K562 (cell line): ENCODE results near the gene HSPA4. TPM values are rescaled to one million over a fixed set of nuclear protein-coding genes. Genes with fewer than 3 reads are reported as not detected.

Experiments used
- ARHGAP35 ChIP-seq: fragments of 450-650 bp; IDR thresholded peaks from 2 replicates; pipeline ENCODE4 v1.6.1; 2018; ENCODE audit not compliant: partially characterized antibody
- CTBP1 ChIP-seq: fragments of 450-650 bp; IDR thresholded peaks from 2 replicates; pipeline ENCODE4 v1.6.1; 2016; ENCODE audit warnings: borderline replicate concordance
- DMBX1 ChIP-seq: fragments of 250-450 bp; sonication (Bioruptor Pico); IDR thresholded peaks from 2 replicates; pipeline ENCODE4 v1.8.0; 2022; ENCODE audit warnings: inconsistent platforms, mild to moderate bottlenecking, moderate library complexity, borderline replicate concordance
- EP400 ChIP-seq: fragments of 450-650 bp; IDR thresholded peaks from 2 replicates; pipeline ENCODE4 v1.6.1; 2017; ENCODE audit warnings: antibody characterized with exemption, mild to moderate bottlenecking, moderate library complexity
- ESRRA ChIP-seq: fragments of 450-650 bp; IDR thresholded peaks from 2 replicates; pipeline ENCODE4 v1.6.1; 2014; ENCODE audit warnings: low read depth, mild to moderate bottlenecking, moderate library complexity, borderline replicate concordance
- FOS ChIP-seq: IDR thresholded peaks from 3 replicates; pipeline ENCODE4 v1.6.1; 2011; ENCODE audit not compliant: insufficient read length; ENCODE audit errors: extremely low read depth
- GATAD2A ChIP-seq: fragments of 450-650 bp; IDR thresholded peaks from 2 replicates; pipeline ENCODE4 v1.6.1; 2017
- JUNB ChIP-seq: fragments of 450-650 bp; formaldehyde crosslinking; conservative IDR thresholded peaks from 2 replicates; pipeline ENCODE4 v1.4.0; 2020; ENCODE audit warnings: mild to moderate bottlenecking
- KAT8 ChIP-seq: fragments of 450-650 bp; IDR thresholded peaks from 2 replicates; pipeline ENCODE4 v1.6.1; 2016; ENCODE audit warnings: low read depth, mild to moderate bottlenecking
- KDM1A ChIP-seq, 2 experiments: fragments of 450-650 bp; IDR thresholded peaks; 2 replicates each; pipeline ENCODE4 v1.6.1; 2016; ENCODE audit warnings: mild to moderate bottlenecking in 2 of 2
- MAFG ChIP-seq: fragments of 450-650 bp; conservative IDR thresholded peaks from 2 replicates; pipeline ENCODE4 v1.6.1; 2016; ENCODE audit warnings: missing genetic modification characterization, missing compliant biosample characterization
- NFATC3 ChIP-seq: fragments of 450-650 bp; IDR thresholded peaks from 2 replicates; pipeline ENCODE4 v1.6.1; 2017; ENCODE audit warnings: mild to moderate bottlenecking
- NR3C1 ChIP-seq: sonication (generic); formaldehyde crosslinking; IDR thresholded peaks from 2 replicates; pipeline ENCODE4 v1.8.1; 2022; ENCODE audit warnings: missing genetic modification reagents
- TRIM28 ChIP-seq: fragments of 450-650 bp; IDR thresholded peaks from 2 replicates; pipeline ENCODE4 v1.6.1; 2017
- ZFX ChIP-seq: sonication (generic); formaldehyde crosslinking; IDR thresholded peaks from 2 replicates; pipeline ENCODE4 v1.8.0; 2022; ENCODE audit warnings: mild to moderate bottlenecking, missing genetic modification reagents, moderate library complexity
- ZKSCAN3 ChIP-seq: fragments of 250-450 bp; sonication (Bioruptor Pico); IDR thresholded peaks from 2 replicates; pipeline ENCODE4 v1.4.0; 2020
- ZNF586 ChIP-seq: fragments of 450-650 bp; formaldehyde crosslinking; conservative IDR thresholded peaks from 2 replicates; pipeline ENCODE4 v1.4.0; 2020; ENCODE audit warnings: mild to moderate bottlenecking, moderate library complexity
- polyA plus RNA-seq, 8 experiments: library from polyadenylated mRNA; depleted of rRNA in 4 of 8; stranded (reverse) in 5 of 8; unstranded in 3 of 8; fragments of >200 nt; fragmentation: Nextera tagmentation in 2 of 8; fragmentation: Illumina TruSeq in 1 of 8; extraction: Ambion mirVana in 2 of 8; extraction: Trizol in 1 of 8; gene quantifications; 2 replicates each; pipeline versions ENCODE4 v1.2.1 to v1.2.3, GENCODE V29; 2011 to 2014; ENCODE audit warnings: inconsistent platforms in 1 of 8, missing spikeins in 1 of 8
- total RNA-seq, 7 experiments: library from RNA; depleted of rRNA in 6 of 7; stranded (reverse); fragments of >200 nt in 6 of 7; fragmentation: Illumina TruSeq in 2 of 7; extraction: Trizol in 2 of 7; gene quantifications; 2 replicates each; pipeline versions ENCODE4 v1.2.1 to v1.2.3, GENCODE V29; 2011 to 2021; ENCODE audit warnings: low replicate concordance in 1 of 7
- TF ChIP-seq, protein P1 (sequence below): fragments of 450-650 bp; formaldehyde crosslinking; IDR thresholded peaks from 2 replicates; pipeline ENCODE4 v1.4.0; 2020; ENCODE audit warnings: mild to moderate bottlenecking
- TF ChIP-seq, protein P2 (sequence below): fragments of 250-450 bp; sonication (Bioruptor Pico); IDR thresholded peaks from 2 replicates; pipeline ENCODE4 v1.5.0; 2021
- TF ChIP-seq, protein P3 (sequence below): sonication (generic); formaldehyde crosslinking; IDR thresholded peaks from 2 replicates; pipeline ENCODE4 v1.8.0; 2022; ENCODE audit warnings: mild to moderate bottlenecking, missing genetic modification reagents
- TF ChIP-seq, protein P4 (sequence below): fragments of 250-450 bp; sonication (Bioruptor Pico); IDR thresholded peaks from 2 replicates; pipeline ENCODE4 v1.8.0; 2021; ENCODE audit warnings: moderate library complexity, mild to moderate bottlenecking, inconsistent platforms

HSPA4 gene
- total and polyA plus RNA-seq, 9 of the 15 experiments (the other 6 are each of a cell fraction or from before 2014, with no cell fraction given), result 90.3 to 286 (median 148) TPM

DNA sequence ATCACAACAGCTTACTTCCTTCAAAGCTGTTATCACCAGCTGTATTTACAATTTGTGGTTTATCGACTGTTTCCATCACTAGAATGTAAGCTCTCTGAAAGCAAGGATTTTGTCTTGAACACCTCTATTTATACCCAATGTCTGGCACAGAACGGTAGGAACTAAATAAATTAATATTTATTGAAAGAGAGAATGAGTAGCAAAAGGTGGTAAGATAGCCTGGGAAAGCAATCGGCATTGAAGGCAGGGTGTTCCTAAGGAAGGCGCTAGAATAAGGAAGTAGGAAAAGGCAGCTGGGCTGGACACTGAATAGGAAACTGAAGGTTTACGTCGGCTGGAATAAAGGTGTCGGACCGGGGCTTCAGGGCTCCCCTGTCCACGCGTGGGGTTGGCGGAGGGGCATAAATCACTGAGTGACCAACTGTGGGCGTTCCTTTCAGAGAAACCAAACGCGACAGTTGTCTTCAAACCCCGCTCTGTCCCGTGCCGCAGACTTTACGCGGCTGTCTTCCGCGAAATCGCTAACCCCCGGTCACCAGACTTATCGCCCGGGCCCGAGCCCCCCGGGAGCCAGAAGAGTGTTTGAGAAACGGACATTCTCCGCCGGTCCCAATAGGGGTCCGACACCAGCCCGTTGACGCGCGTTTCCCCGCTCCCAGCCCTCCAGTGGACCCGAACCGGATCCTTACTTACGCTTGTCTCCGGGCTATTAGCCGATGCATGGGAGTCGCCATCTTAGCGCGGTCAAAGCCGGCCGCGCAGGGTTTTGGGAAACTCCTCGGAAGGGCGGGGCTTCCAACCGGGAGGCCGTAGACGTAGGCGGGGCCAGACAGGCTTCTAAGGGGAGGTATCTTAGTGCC, 25.8 kb upstream of the HSPA4 start, which contains the start of gene ZCCHC10 (continued):
- TF ChIP-seq CTBP1 (peak; percentile 56; the same call in 1 of the 2 replicates), ESRRA (peak; percentile 46; the same call in 1 of the 2 replicates), MAFG (no peak), NR3C1 (CRISPR knock-in tag) (no peak), DMBX1 (peak; percentile 43), JUNB (no peak), KDM1A (IDR thresholded peaks at IDR 0.05) (0 out of 4 replicates have a peak, but pooled peaks of 1 of the 2 experiments have one; percentile 15), ZKSCAN3 (CRISPR knock-in tag) (no peak), TRIM28 (peak; percentile 74), GATAD2A (no peak), ARHGAP35 (no peak), ZFX (CRISPR knock-in tag) (peak; percentile 91), NFATC3 (no peak), KAT8 (peak; percentile 71), FOS (no peak), ZNF586 (CRISPR knock-in tag) (no peak), EP400 (peak; percentile 83)
- TF ChIP-seq, protein P1, sequence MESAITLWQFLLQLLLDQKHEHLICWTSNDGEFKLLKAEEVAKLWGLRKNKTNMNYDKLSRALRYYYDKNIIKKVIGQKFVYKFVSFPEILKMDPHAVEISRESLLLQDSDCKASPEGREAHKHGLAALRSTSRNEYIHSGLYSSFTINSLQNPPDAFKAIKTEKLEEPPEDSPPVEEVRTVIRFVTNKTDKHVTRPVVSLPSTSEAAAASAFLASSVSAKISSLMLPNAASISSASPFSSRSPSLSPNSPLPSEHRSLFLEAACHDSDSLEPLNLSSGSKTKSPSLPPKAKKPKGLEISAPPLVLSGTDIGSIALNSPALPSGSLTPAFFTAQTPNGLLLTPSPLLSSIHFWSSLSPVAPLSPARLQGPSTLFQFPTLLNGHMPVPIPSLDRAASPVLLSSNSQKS (CRISPR knock-in tag), result no peak
- TF ChIP-seq, protein P2, sequence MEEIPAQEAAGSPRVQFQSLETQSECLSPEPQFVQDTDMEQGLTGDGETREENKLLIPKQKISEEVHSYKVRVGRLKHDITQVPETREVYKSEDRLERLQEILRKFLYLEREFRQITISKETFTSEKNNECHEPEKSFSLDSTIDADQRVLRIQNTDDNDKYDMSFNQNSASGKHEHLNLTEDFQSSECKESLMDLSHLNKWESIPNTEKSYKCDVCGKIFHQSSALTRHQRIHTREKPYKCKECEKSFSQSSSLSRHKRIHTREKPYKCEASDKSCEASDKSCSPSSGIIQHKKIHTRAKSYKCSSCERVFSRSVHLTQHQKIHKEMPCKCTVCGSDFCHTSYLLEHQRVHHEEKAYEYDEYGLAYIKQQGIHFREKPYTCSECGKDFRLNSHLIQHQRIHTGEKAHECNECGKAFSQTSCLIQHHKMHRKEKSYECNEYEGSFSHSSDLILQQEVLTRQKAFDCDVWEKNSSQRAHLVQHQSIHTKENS, result no peak
- TF ChIP-seq, protein P3, sequence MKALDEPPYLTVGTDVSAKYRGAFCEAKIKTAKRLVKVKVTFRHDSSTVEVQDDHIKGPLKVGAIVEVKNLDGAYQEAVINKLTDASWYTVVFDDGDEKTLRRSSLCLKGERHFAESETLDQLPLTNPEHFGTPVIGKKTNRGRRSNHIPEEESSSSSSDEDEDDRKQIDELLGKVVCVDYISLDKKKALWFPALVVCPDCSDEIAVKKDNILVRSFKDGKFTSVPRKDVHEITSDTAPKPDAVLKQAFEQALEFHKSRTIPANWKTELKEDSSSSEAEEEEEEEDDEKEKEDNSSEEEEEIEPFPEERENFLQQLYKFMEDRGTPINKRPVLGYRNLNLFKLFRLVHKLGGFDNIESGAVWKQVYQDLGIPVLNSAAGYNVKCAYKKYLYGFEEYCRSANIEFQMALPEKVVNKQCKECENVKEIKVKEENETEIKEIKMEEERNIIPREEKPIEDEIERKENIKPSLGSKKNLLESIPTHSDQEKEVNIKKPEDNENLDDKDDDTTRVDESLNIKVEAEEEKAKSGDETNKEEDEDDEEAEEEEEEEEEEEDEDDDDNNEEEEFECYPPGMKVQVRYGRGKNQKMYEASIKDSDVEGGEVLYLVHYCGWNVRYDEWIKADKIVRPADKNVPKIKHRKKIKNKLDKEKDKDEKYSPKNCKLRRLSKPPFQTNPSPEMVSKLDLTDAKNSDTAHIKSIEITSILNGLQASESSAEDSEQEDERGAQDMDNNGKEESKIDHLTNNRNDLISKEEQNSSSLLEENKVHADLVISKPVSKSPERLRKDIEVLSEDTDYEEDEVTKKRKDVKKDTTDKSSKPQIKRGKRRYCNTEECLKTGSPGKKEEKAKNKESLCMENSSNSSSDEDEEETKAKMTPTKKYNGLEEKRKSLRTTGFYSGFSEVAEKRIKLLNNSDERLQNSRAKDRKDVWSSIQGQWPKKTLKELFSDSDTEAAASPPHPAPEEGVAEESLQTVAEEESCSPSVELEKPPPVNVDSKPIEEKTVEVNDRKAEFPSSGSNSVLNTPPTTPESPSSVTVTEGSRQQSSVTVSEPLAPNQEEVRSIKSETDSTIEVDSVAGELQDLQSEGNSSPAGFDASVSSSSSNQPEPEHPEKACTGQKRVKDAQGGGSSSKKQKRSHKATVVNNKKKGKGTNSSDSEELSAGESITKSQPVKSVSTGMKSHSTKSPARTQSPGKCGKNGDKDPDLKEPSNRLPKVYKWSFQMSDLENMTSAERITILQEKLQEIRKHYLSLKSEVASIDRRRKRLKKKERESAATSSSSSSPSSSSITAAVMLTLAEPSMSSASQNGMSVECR (CRISPR knock-in tag), result peak; percentile 45; the same call in 1 of the 2 replicates
- TF ChIP-seq, protein P4, sequence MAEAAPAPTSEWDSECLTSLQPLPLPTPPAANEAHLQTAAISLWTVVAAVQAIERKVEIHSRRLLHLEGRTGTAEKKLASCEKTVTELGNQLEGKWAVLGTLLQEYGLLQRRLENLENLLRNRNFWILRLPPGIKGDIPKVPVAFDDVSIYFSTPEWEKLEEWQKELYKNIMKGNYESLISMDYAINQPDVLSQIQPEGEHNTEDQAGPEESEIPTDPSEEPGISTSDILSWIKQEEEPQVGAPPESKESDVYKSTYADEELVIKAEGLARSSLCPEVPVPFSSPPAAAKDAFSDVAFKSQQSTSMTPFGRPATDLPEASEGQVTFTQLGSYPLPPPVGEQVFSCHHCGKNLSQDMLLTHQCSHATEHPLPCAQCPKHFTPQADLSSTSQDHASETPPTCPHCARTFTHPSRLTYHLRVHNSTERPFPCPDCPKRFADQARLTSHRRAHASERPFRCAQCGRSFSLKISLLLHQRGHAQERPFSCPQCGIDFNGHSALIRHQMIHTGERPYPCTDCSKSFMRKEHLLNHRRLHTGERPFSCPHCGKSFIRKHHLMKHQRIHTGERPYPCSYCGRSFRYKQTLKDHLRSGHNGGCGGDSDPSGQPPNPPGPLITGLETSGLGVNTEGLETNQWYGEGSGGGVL (CRISPR knock-in tag), result no peak
